Endothelial cell of umbilical vein (primary cell): Measurements from ENCODE around the gene DIAPH3. TPM values are rescaled to one million over a fixed set of nuclear protein-coding genes. Genes with fewer than 3 reads are reported as not detected.

Source experiments
- BruUV-seq: library from RNA; stranded (reverse); fragments of 400-500 nt; replicated peaks from 2 replicates; lab custom pipeline; 2021; lab: Mats Ljungman, UMichigan
- CTCF ChIA-PET: fragments of 300-600, 350-600 bp; sonication (Branson Sonifier 250); formaldehyde crosslinking; loops from one replicate; lab custom pipeline; 2021; ENCODE audit warnings: antibody characterized with exemption, inconsistent platforms; lab: Charles Lee
- POLR2A ChIA-PET: fragments of 300-600, 350-600 bp; sonication (Branson Sonifier 250); formaldehyde crosslinking; loops from one replicate; lab custom pipeline; 2021; ENCODE audit warnings: antibody characterized with exemption, inconsistent platforms; lab: Charles Lee
- DNase-seq: peaks from one replicate; pipeline ENCODE4 v3.0.0-alpha.2; 2011; ENCODE audit warnings: low read depth, low spot score
- FAIRE-seq: peaks from 2 replicates; lab custom pipeline; 2011; peaks lifted over from hg19 to GRCh38; lab: Jason Lieb, UNC
- H2AFZ ChIP-seq: 2 replicates; pipeline ENCODE4 v1.6.0; 2012; ENCODE audit warnings: low read depth, low read length, control low read depth, inconsistent platforms
- H3K27ac ChIP-seq: 2 replicates; pipeline ENCODE4 v1.5.1; 2011; ENCODE audit warnings: low read depth, mild to moderate bottlenecking, control low read depth, low read length, moderate library complexity; ENCODE audit not compliant: insufficient read depth
- H3K27me3 ChIP-seq, 2 experiments: 2 replicates each; pipeline versions ENCODE4 v1.6.0 to v1.6.1; 2011; ENCODE audit warnings: low read length in 2 of 2, mixed read lengths in 1 of 2; ENCODE audit not compliant: control insufficient read depth in 2 of 2, insufficient read depth in 2 of 2
- H3K36me3 ChIP-seq, 2 experiments: 2 replicates in 1 of 2; 3 replicates in 1 of 2; pipeline ENCODE4 v1.5.1; 2011; ENCODE audit warnings: low read length in 2 of 2, mild to moderate bottlenecking in 1 of 2, moderate library complexity in 1 of 2; ENCODE audit not compliant: control insufficient read depth in 2 of 2, insufficient read depth in 2 of 2; ENCODE audit errors: extremely low read depth in 1 of 2
- H3K4me1 ChIP-seq: 3 replicates; pipeline ENCODE4 v1.5.1; 2011; ENCODE audit warnings: mild to moderate bottlenecking, low read length; ENCODE audit not compliant: control insufficient read depth, insufficient read depth; ENCODE audit errors: extremely low read depth
- H3K4me2 ChIP-seq: 2 replicates; pipeline ENCODE4 v1.6.1; 2011; ENCODE audit warnings: low read length, control low read depth, mixed read lengths; ENCODE audit not compliant: insufficient read depth
- H3K4me3 ChIP-seq, 3 experiments: fragments of 200-600 bp in 1 of 3; sonication (generic), shearing (Covaris generic) in 1 of 3; replicated peaks in 1 of 3; 2 replicates each; pipeline ENCODE4 v1.5.1; 2011 to 2016; ENCODE audit warnings: control low read depth in 3 of 3, low read length in 3 of 3, mild to moderate bottlenecking in 2 of 3, inconsistent platforms in 1 of 3, low read depth in 1 of 3, moderate library complexity in 1 of 3; ENCODE audit not compliant: insufficient read depth in 1 of 3
- H3K79me2 ChIP-seq: 2 replicates; pipeline ENCODE4 v1.6.0; 2012; ENCODE audit warnings: low read length, inconsistent platforms; ENCODE audit not compliant: control insufficient read depth, insufficient read depth
- H3K9ac ChIP-seq: replicated peaks from 2 replicates; pipeline ENCODE3; 2011; ENCODE audit warnings: low read length, control low read depth; ENCODE audit not compliant: insufficient read depth; ENCODE audit errors: extremely low read depth
- H3K9me1 ChIP-seq: replicated peaks from 3 replicates; pipeline ENCODE4 v1.6.0; 2011; ENCODE audit warnings: mild to moderate bottlenecking, low read length; ENCODE audit not compliant: control insufficient read depth, insufficient read depth; ENCODE audit errors: extremely low read depth
- H3K9me3 ChIP-seq: replicated peaks from 2 replicates; pipeline ENCODE4 v1.5.1; 2012; ENCODE audit warnings: low read length, inconsistent platforms; ENCODE audit not compliant: control insufficient read depth, insufficient read depth
- H4K20me1 ChIP-seq: replicated peaks from 2 replicates; pipeline ENCODE3; 2011; ENCODE audit warnings: mild to moderate bottlenecking, low read length; ENCODE audit not compliant: control insufficient read depth, insufficient read depth; ENCODE audit errors: extremely low read depth
- EZH2 ChIP-seq: IDR thresholded peaks from 2 replicates; pipeline ENCODE4 v1.6.1; 2012; ENCODE audit warnings: borderline replicate concordance, low read depth, mild to moderate bottlenecking, moderate library complexity, low read length, inconsistent platforms; ENCODE audit not compliant: severe bottlenecking
- GATA2 ChIP-seq: IDR thresholded peaks from 2 replicates; pipeline ENCODE4 v1.7.0; 2011; ENCODE audit warnings: low read depth, mild to moderate bottlenecking, moderate library complexity, mixed read lengths, low read length; ENCODE audit not compliant: insufficient read length, insufficient read depth
- JUN ChIP-seq: IDR thresholded peaks from 2 replicates; pipeline ENCODE4 v1.6.1; 2011; ENCODE audit warnings: borderline replicate concordance, low read depth; ENCODE audit not compliant: insufficient read length, insufficient read depth
- POLR2A ChIP-seq: IDR thresholded peaks from 2 replicates; pipeline ENCODE4 v1.6.1; 2012; ENCODE audit warnings: low read depth, mild to moderate bottlenecking, control low read depth, low read length
- dilution Hi-C: fragments of 300-500 bp; cut with MboI; formaldehyde crosslinking; loops from one replicate; pipeline ENCODE4 v1.15.0; 2019; ENCODE audit warnings: low sequenced_read_pairs; ENCODE audit not compliant: extremely low pct_ligation_motif_present
- intact Hi-C: fragments of 100-400 bp; cut with micrococcal nuclease; formaldehyde crosslinking; loops from one replicate; pipeline ENCODE4 v1.10.0; 2022
- polyA plus RNA-seq, 4 experiments: library from polyadenylated mRNA; depleted of rRNA in 3 of 4; stranded (reverse) in 3 of 4; unstranded in 1 of 4; fragments of >200 nt; gene quantifications; 2 replicates each; pipeline versions ENCODE4 v1.2.1 to v1.2.3, GENCODE V29; 2011 to 2012; ENCODE audit warnings: missing spikeins in 1 of 4
- total RNA-seq: library from RNA; stranded (reverse); gene quantifications from 2 replicates; pipeline ENCODE4 v1.2.3, GENCODE V29; 2021
- TF ChIP-seq, protein P1 (sequence below): IDR thresholded peaks from 2 replicates; pipeline ENCODE4 v1.6.1; 2011; ENCODE audit not compliant: insufficient read depth, insufficient read length
- TF ChIP-seq, protein P2 (sequence below), 2 donors: IDR thresholded peaks; 1 replicate in 1 of 2; 2 replicates in 1 of 2; pipeline ENCODE4 v1.5.1; 2011; ENCODE audit warnings: low read length in 2 of 2, mild to moderate bottlenecking in 2 of 2, moderate library complexity in 2 of 2, control low read depth in 1 of 2, inconsistent platforms in 1 of 2, low read depth in 1 of 2; ENCODE audit not compliant: insufficient read depth in 1 of 2; ENCODE audit errors: extremely low read depth in 1 of 2

Gene DIAPH3
- total and polyA plus RNA-seq, 2 donors (not counting 3 experiments of a cell fraction or from before 2014, with no cell fraction given), result 9.9 to 44.0 TPM

DNA sequence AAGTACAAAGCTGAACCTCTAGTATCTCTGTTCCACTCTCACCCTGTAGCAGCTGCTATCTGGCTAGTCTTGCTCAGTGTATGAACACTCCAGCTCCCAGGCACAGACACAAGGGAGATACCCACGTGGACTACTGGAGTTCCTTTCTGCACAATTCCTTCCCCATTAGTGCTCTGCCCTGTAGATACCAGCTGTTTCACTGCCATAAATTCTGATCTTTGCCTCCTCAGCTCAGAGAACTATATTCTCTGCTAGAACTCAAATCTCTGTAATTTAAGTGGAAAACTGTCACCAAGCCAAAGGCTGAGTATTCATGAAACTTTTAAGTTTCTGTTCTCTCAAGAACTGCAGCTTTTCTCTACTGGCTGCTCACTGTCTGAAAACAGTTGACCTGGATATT, 273.7 kb downstream of the DIAPH3 start:
- H3K4me1 ChIP-seq, result no peaks in the 10 kb centered on the region
- FAIRE-seq (no peak), DNase-seq (no peak)
- H3K4me3 ChIP-seq, result no peak overlapping the region
- ChIA-PET POLR2A (no interaction called here), CTCF (interaction anchor here (0.8 kb wide), 1 partner anchor 17 kb away, joined by 4 read pairs; no protein-coding TSS in a partner anchor)
- no TSS peak for BruUV-seq
- dilution Hi-C loops (no loop called here), intact Hi-C loops (no loop called here)
- H3K27ac ChIP-seq, result no peak overlapping the region
- no peaks in the 10 kb centered on the region for H3K79me2 ChIP-seq
- no peak overlapping the region for H3K4me2 ChIP-seq
- H3K36me3 ChIP-seq, result no peaks in the 10 kb centered on the region
- H2AFZ ChIP-seq, result no peak overlapping the region
- no peaks in the 10 kb centered on the region for H4K20me1 ChIP-seq
- H3K9ac ChIP-seq, result no peak overlapping the region
- H3K27me3 ChIP-seq, result no peaks in the 10 kb centered on the region
- TF ChIP-seq GATA2, result no peak
- no peak for TF ChIP-seq POLR2A
- TF ChIP-seq, protein P1, sequence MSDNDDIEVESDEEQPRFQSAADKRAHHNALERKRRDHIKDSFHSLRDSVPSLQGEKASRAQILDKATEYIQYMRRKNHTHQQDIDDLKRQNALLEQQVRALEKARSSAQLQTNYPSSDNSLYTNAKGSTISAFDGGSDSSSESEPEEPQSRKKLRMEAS, result no peak
- no peak for TF ChIP-seq EZH2
- TF ChIP-seq JUN, result no peak
- TF ChIP-seq, protein P2, sequence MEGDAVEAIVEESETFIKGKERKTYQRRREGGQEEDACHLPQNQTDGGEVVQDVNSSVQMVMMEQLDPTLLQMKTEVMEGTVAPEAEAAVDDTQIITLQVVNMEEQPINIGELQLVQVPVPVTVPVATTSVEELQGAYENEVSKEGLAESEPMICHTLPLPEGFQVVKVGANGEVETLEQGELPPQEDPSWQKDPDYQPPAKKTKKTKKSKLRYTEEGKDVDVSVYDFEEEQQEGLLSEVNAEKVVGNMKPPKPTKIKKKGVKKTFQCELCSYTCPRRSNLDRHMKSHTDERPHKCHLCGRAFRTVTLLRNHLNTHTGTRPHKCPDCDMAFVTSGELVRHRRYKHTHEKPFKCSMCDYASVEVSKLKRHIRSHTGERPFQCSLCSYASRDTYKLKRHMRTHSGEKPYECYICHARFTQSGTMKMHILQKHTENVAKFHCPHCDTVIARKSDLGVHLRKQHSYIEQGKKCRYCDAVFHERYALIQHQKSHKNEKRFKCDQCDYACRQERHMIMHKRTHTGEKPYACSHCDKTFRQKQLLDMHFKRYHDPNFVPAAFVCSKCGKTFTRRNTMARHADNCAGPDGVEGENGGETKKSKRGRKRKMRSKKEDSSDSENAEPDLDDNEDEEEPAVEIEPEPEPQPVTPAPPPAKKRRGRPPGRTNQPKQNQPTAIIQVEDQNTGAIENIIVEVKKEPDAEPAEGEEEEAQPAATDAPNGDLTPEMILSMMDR (IDR thresholded peaks at IDR 0.05; ENCODE audit: extremely low read depth in 1 of 2, insufficient read depth in 1 of 2, low read depth in 1 of 2, low read length in 2 of 2), result no peak
- no peaks in the 10 kb centered on the region for H3K9me1 ChIP-seq
- H3K9me3 ChIP-seq, result no peaks in the 10 kb centered on the region
